CD14-positive monocyte (primary cell): ENCODE results near the gene CDYL2. TPM values are rescaled to one million over a fixed set of nuclear protein-coding genes. Genes with fewer than 3 reads are reported as not detected.

Experiments
- DNase-seq, 3 donors: peaks; one replicate each; pipeline ENCODE4 v3.0.0-alpha.2; 2011 to 2022
- H2AFZ ChIP-seq: 2 replicates; pipeline ENCODE4 v1.6.0; 2012; ENCODE audit warnings: mild to moderate bottlenecking, low read depth, low read length, inconsistent platforms; ENCODE audit not compliant: insufficient read depth, poor library complexity, severe bottlenecking
- H3K27ac ChIP-seq, 2 donors: 1 replicate in 1 of 2; 2 replicates in 1 of 2; pipeline ENCODE4 v1.5.1; 2012 to 2013; ENCODE audit warnings: low read length in 2 of 2, control low read depth in 1 of 2, inconsistent platforms in 1 of 2, low read depth in 1 of 2, mild to moderate bottlenecking in 1 of 2
- H3K27me3 ChIP-seq, 2 donors: one replicate each; pipeline versions ENCODE4 v1.6.0 to v1.6.1; 2011 to 2013; ENCODE audit warnings: low read length in 2 of 2; ENCODE audit not compliant: control insufficient read depth in 2 of 2, insufficient read depth in 2 of 2
- H3K36me3 ChIP-seq, 2 donors: replicated peaks in 1 of 2; 1 replicate in 1 of 2; 2 replicates in 1 of 2; pipeline versions ENCODE4 v1.5.1 to v1.6.1; 2012 to 2013; ENCODE audit warnings: low read length in 2 of 2, control low read depth in 1 of 2, inconsistent platforms in 1 of 2, mild to moderate bottlenecking in 1 of 2; ENCODE audit not compliant: insufficient read depth in 2 of 2, control insufficient read depth in 1 of 2
- H3K4me1 ChIP-seq, 2 donors: 1 replicate in 1 of 2; 2 replicates in 1 of 2; pipeline versions ENCODE4 v1.5.1 to v1.6.1; 2012 to 2013; ENCODE audit warnings: low read length in 2 of 2, control low read depth in 1 of 2, inconsistent platforms in 1 of 2, mild to moderate bottlenecking in 1 of 2, moderate library complexity in 1 of 2; ENCODE audit not compliant: insufficient read depth in 2 of 2, control insufficient read depth in 1 of 2
- H3K4me2 ChIP-seq: replicated peaks from 2 replicates; pipeline ENCODE3; 2012; ENCODE audit warnings: low read length, moderate library complexity, mild to moderate bottlenecking; ENCODE audit not compliant: poor library complexity, severe bottlenecking; ENCODE audit errors: extremely low read depth
- H3K4me3 ChIP-seq, 3 experiments: fragments of 200-600 bp in 1 of 3; sonication (generic) in 1 of 3; replicated peaks in 1 of 3; 1 replicate in 2 of 3; 2 replicates in 1 of 3; pipeline ENCODE4 v1.5.1; 2011 to 2013; ENCODE audit warnings: low read length in 3 of 3, mild to moderate bottlenecking in 3 of 3, control low read depth in 2 of 3, low read depth in 2 of 3, inconsistent platforms in 1 of 3, moderate library complexity in 1 of 3
- H3K79me2 ChIP-seq: 2 replicates; pipeline ENCODE4 v1.6.0; 2012; ENCODE audit warnings: mild to moderate bottlenecking, control low read depth, inconsistent platforms, low read length, moderate library complexity; ENCODE audit not compliant: insufficient read depth
- H3K9ac ChIP-seq: 2 replicates; pipeline ENCODE4 v1.6.0; 2017; ENCODE audit warnings: low read length, mild to moderate bottlenecking; ENCODE audit not compliant: insufficient read depth, poor library complexity, severe bottlenecking
- H3K9me3 ChIP-seq, 2 donors: replicated peaks in 1 of 2; 1 replicate in 1 of 2; 2 replicates in 1 of 2; pipeline versions ENCODE4 v1.5.1 to v1.6.1; 2012 to 2013; ENCODE audit warnings: low read length in 2 of 2, control low read depth in 1 of 2; ENCODE audit not compliant: control insufficient read depth in 1 of 2, insufficient read depth in 1 of 2
- H4K20me1 ChIP-seq: 2 replicates; pipeline ENCODE4 v1.6.0; 2012; ENCODE audit warnings: mild to moderate bottlenecking, low read length, control low read depth, moderate library complexity; ENCODE audit not compliant: insufficient read depth
- H3K27ac Mint-ChIP-seq, 7 donors: one replicate each; pipeline ENCODE4 v1.8.0; 2020; ENCODE audit warnings: mild to moderate bottlenecking in 7 of 7, mixed read lengths in 7 of 7, moderate library complexity in 6 of 7, inconsistent platforms in 2 of 7
- H3K27me3 Mint-ChIP-seq, 3 donors: one replicate each; pipeline ENCODE4 v1.8.0; 2021 to 2022; ENCODE audit warnings: low read depth in 3 of 3, mild to moderate bottlenecking in 3 of 3, mixed read lengths in 3 of 3, moderate library complexity in 3 of 3, inconsistent platforms in 1 of 3
- H3K36me3 Mint-ChIP-seq, 2 donors: one replicate each; pipeline ENCODE4 v1.8.0; 2020; ENCODE audit warnings: mixed read lengths in 2 of 2, inconsistent platforms in 1 of 2, mild to moderate bottlenecking in 1 of 2
- H3K4me1 Mint-ChIP-seq: one replicate; pipeline ENCODE4 v1.8.0; 2020; ENCODE audit warnings: mild to moderate bottlenecking, mixed read lengths
- H3K4me3 Mint-ChIP-seq, 2 donors: one replicate each; pipeline ENCODE4 v1.8.0; 2020; ENCODE audit warnings: mild to moderate bottlenecking in 2 of 2, mixed read lengths in 2 of 2, moderate library complexity in 1 of 2
- H3K9me3 Mint-ChIP-seq, 7 donors: one replicate each; pipeline ENCODE4 v1.8.0; 2020 to 2022; ENCODE audit warnings: mixed read lengths in 7 of 7, mild to moderate bottlenecking in 6 of 7, moderate library complexity in 6 of 7, inconsistent platforms in 2 of 7
- CTCF ChIP-seq: fragments of 200-600 bp; IDR thresholded peaks from one replicate; pipeline ENCODE4 v1.8.0; 2022; ENCODE audit warnings: antibody characterized with exemption, mild to moderate bottlenecking
- WGBS: methylation state at CpG from one replicate; pipeline ENCODE4 v1.1.5; 2013; ENCODE audit warnings: missing lambda C conversion rate; ENCODE audit not compliant: insufficient coverage; 5-methylcytosine and 5-hydroxymethylcytosine counted together
- intact Hi-C, 2 donors: fragments of 100-400 bp; cut with micrococcal nuclease; formaldehyde crosslinking; loops; one replicate each; pipeline versions ENCODE4 v1.15.0 to v1.15.1; 2023
- polyA plus RNA-seq, 3 donors: library from polyadenylated mRNA; depleted of rRNA in 1 of 3; unstranded in 2 of 3; stranded (reverse) in 1 of 3; fragments of 300-500 nt in 2 of 3; fragments of >200 nt in 1 of 3; fragmentation: Illumina TruSeq in 2 of 3; gene quantifications; 1 replicate in 2 of 3; 2 replicates in 1 of 3; pipeline ENCODE4 v1.2.3, GENCODE V29; 2012 to 2021

The CDYL2 gene
- polyA plus RNA-seq, 3 donors, result 0.42 to 2.6 (median 0.93) TPM

- no peaks in the 10 kb centered on the region for H3K4me1 ChIP-seq
- H3K27me3 ChIP-seq, result no peaks in the 10 kb centered on the region
- no peaks in the 10 kb centered on the region for H4K20me1 ChIP-seq
- H3K9ac ChIP-seq, result no peak overlapping the region
- Mint-ChIP-seq H3K27me3 (no peaks in the 10 kb centered on the region), H3K9me3 (peaks cover under 1 to 10% (median 5%) of the 10 kb centered on the region in 7 donors), H3K36me3 (peaks cover 0 to 3% of the 10 kb centered on the region in 2 donors), H3K4me3 (no peak overlapping the region), H3K4me1 (peaks cover 8% of the 10 kb centered on the region), H3K27ac (no peak overlapping the region)
- no peaks in the 10 kb centered on the region for H3K79me2 ChIP-seq
- H3K9me3 ChIP-seq, result peaks cover 8 to 16% of the 10 kb centered on the region in 2 donors
- no peak overlapping the region for H2AFZ ChIP-seq
- H3K4me2 ChIP-seq, result no peak overlapping the region
- H3K4me3 ChIP-seq, result no peak overlapping the region
- H3K36me3 ChIP-seq, result no peaks in the 10 kb centered on the region
- intact Hi-C loops, result no loop called here
- H3K27ac ChIP-seq, result no peak overlapping the region
- DNase-seq, result no peak
- no peak for TF ChIP-seq CTCF
- 94% methylated on average over 2 of the region's 3 CpGs for WGBS
Observed at GRCh38 chr16:80717611-80718010, 86.8 kb downstream of the CDYL2 start.

GRCh38 chr16:80716564-80717139, 87.7 kb downstream of the CDYL2 start:
- Histone ChIP-seq H3K79me2 (no peaks in the 10 kb centered on the region), H3K4me2 (no peak overlapping the region), H2AFZ (no peak overlapping the region), H4K20me1 (no peaks in the 10 kb centered on the region), H3K4me1 (no peaks in the 10 kb centered on the region), H3K36me3 (no peaks in the 10 kb centered on the region), H3K27me3 (no peaks in the 10 kb centered on the region), H3K9ac (no peak overlapping the region), H3K9me3 (peaks cover 4 to 12% of the 10 kb centered on the region in 2 donors), H3K4me3 (no peak overlapping the region), H3K27ac (no peak overlapping the region)
- intact Hi-C loops, result no loop called here
- H3K9me3 Mint-ChIP-seq, result peaks cover 0 to 5% (median 2%) of the 10 kb centered on the region in 7 donors
- peaks cover 8% of the 10 kb centered on the region for H3K4me1 Mint-ChIP-seq
- no peak for TF ChIP-seq CTCF
- H3K27ac Mint-ChIP-seq, result no peak overlapping the region
- H3K27me3 Mint-ChIP-seq, result peaks cover 0 to under 1% (median 0%) of the 10 kb centered on the region in 3 donors
- DNase-seq, result no peak
- WGBS, result 89% methylated on average over 2 of the region's 2 CpGs
- H3K36me3 Mint-ChIP-seq, result peaks cover 0 to 3% of the 10 kb centered on the region in 2 donors
- no peak overlapping the region for H3K4me3 Mint-ChIP-seq
